Neuron (in vitro differentiated cells): Measurements from ENCODE around the gene FHIT.

Experiments
- H2AFZ ChIP-seq: one replicate; pipeline ENCODE4 v1.6.1; 2013; ENCODE audit warnings: low read depth, mild to moderate bottlenecking, inconsistent platforms, low read length, moderate library complexity
- H3K27me3 ChIP-seq: one replicate; pipeline ENCODE4 v1.6.1; 2013; ENCODE audit warnings: low read length; ENCODE audit not compliant: insufficient read depth
- H3K36me3 ChIP-seq: one replicate; pipeline ENCODE4 v1.6.1; 2013; ENCODE audit warnings: low read length; ENCODE audit not compliant: insufficient read depth
- H3K4me1 ChIP-seq: one replicate; pipeline ENCODE4 v1.6.1; 2013; ENCODE audit warnings: low read length; ENCODE audit not compliant: insufficient read depth
- H3K4me3 ChIP-seq: 2 replicates; pipeline ENCODE4 v1.5.1; 2013; ENCODE audit warnings: mild to moderate bottlenecking, low read length, moderate library complexity
- H3K9me3 ChIP-seq: one replicate; pipeline ENCODE4 v1.6.1; 2013; ENCODE audit warnings: low read length

Gene FHIT

GRCh38 chr3:60835796-60836195 is 415.5 kb downstream of the FHIT start:
- no peaks in the 10 kb centered on the region for H3K27me3 ChIP-seq
- no peak overlapping the region for H2AFZ ChIP-seq
- H3K4me1 ChIP-seq: no peaks in the 10 kb centered on the region
- H3K36me3 ChIP-seq: no peaks in the 10 kb centered on the region
- no peaks in the 10 kb centered on the region for H3K9me3 ChIP-seq
- no peak overlapping the region for H3K4me3 ChIP-seq

GRCh38 chr3:60829058-60829457 is 422.2 kb downstream of the FHIT start:
- no peaks in the 10 kb centered on the region for H3K36me3 ChIP-seq
- H3K4me1 ChIP-seq: no peaks in the 10 kb centered on the region
- H3K9me3 ChIP-seq: no peaks in the 10 kb centered on the region
- H3K4me3 ChIP-seq: no peak overlapping the region
- H2AFZ ChIP-seq: no peak overlapping the region
- no peaks in the 10 kb centered on the region for H3K27me3 ChIP-seq

- Histone ChIP-seq H3K9me3 (peaks cover 2% of the 10 kb centered on the region), H3K27me3 (no peaks in the 10 kb centered on the region), H3K4me3 (no peak overlapping the region), H2AFZ (no peak overlapping the region), H3K4me1 (no peaks in the 10 kb centered on the region), H3K36me3 (no peaks in the 10 kb centered on the region)
Observed at GRCh38 chr3:60827666-60828065, 423.6 kb downstream of the FHIT start.

- no peaks in the 10 kb centered on the region for H3K36me3 ChIP-seq
- no peaks in the 10 kb centered on the region for H3K27me3 ChIP-seq
- no peak overlapping the region for H2AFZ ChIP-seq
- H3K4me1 ChIP-seq: no peaks in the 10 kb centered on the region
- H3K4me3 ChIP-seq: no peak overlapping the region
- H3K9me3 ChIP-seq: peaks cover 2% of the 10 kb centered on the region
Observed at GRCh38 chr3:60826511-60826910, 424.7 kb downstream of the FHIT start.

GRCh38 chr3:60812502-60812901 is 438.8 kb downstream of the FHIT start:
- Histone ChIP-seq H3K9me3 (no peaks in the 10 kb centered on the region), H3K4me1 (no peaks in the 10 kb centered on the region), H3K4me3 (no peak overlapping the region), H3K27me3 (no peaks in the 10 kb centered on the region), H2AFZ (no peak overlapping the region), H3K36me3 (no peaks in the 10 kb centered on the region)

GRCh38 chr3:60810881-60811280 is 440.4 kb downstream of the FHIT start:
- Histone ChIP-seq H3K4me1 (no peaks in the 10 kb centered on the region), H3K27me3 (no peaks in the 10 kb centered on the region), H2AFZ (no peak overlapping the region), H3K4me3 (no peak overlapping the region), H3K36me3 (no peaks in the 10 kb centered on the region), H3K9me3 (no peaks in the 10 kb centered on the region)

GRCh38 chr3:60809857-60810610 is 441.2 kb downstream of the FHIT start:
- Histone ChIP-seq H3K4me3 (no peak overlapping the region), H3K36me3 (no peaks in the 10 kb centered on the region), H3K9me3 (no peaks in the 10 kb centered on the region), H3K4me1 (no peaks in the 10 kb centered on the region), H2AFZ (no peak overlapping the region), H3K27me3 (no peaks in the 10 kb centered on the region)

- Histone ChIP-seq H3K27me3 (no peaks in the 10 kb centered on the region), H3K36me3 (no peaks in the 10 kb centered on the region), H3K9me3 (no peaks in the 10 kb centered on the region), H3K4me1 (no peaks in the 10 kb centered on the region), H3K4me3 (no peak overlapping the region), H2AFZ (no peak overlapping the region)
Observed at GRCh38 chr3:60803216-60804173, 447.8 kb downstream of the FHIT start.

- Histone ChIP-seq H2AFZ (no peak overlapping the region), H3K4me1 (no peaks in the 10 kb centered on the region), H3K4me3 (no peak overlapping the region), H3K36me3 (no peaks in the 10 kb centered on the region), H3K9me3 (no peaks in the 10 kb centered on the region), H3K27me3 (no peaks in the 10 kb centered on the region)
Observed at GRCh38 chr3:60801307-60801706, 449.9 kb downstream of the FHIT start.

- Histone ChIP-seq H3K36me3 (no peaks in the 10 kb centered on the region), H3K4me1 (no peaks in the 10 kb centered on the region), H2AFZ (no peak overlapping the region), H3K9me3 (no peaks in the 10 kb centered on the region), H3K4me3 (no peak overlapping the region), H3K27me3 (no peaks in the 10 kb centered on the region)
Observed at GRCh38 chr3:60798456-60798855, 452.8 kb downstream of the FHIT start.

- H3K27me3 ChIP-seq: no peaks in the 10 kb centered on the region
- H3K4me3 ChIP-seq: no peak overlapping the region
- no peaks in the 10 kb centered on the region for H3K9me3 ChIP-seq
- peaks cover 6% of the 10 kb centered on the region for H3K4me1 ChIP-seq
- no peaks in the 10 kb centered on the region for H3K36me3 ChIP-seq
- no peak overlapping the region for H2AFZ ChIP-seq
Observed at GRCh38 chr3:60792249-60792852, 458.9 kb downstream of the FHIT start.

- Histone ChIP-seq H3K36me3 (no peaks in the 10 kb centered on the region), H3K4me1 (peaks cover 6% of the 10 kb centered on the region), H3K4me3 (no peak overlapping the region), H3K9me3 (peaks cover 2% of the 10 kb centered on the region), H2AFZ (no peak overlapping the region), H3K27me3 (no peaks in the 10 kb centered on the region)
Observed at GRCh38 chr3:60788185-60788584, 463.1 kb downstream of the FHIT start.

GRCh38 chr3:60781935-60782334 is 469.3 kb downstream of the FHIT start:
- Histone ChIP-seq H3K36me3 (no peaks in the 10 kb centered on the region), H3K4me1 (no peaks in the 10 kb centered on the region), H3K9me3 (peaks cover 2% of the 10 kb centered on the region), H2AFZ (no peak overlapping the region), H3K27me3 (no peaks in the 10 kb centered on the region), H3K4me3 (no peak overlapping the region)
